Neural cell (in vitro differentiated cells): ENCODE data around the gene EFHB. TPM values are rescaled to one million over a fixed set of nuclear protein-coding genes. Genes with fewer than 3 reads are reported as not detected.

Experiments
- H2AFZ ChIP-seq: fragments of 200-600, 300-800 bp; sonication (generic), shearing (Covaris generic); 2 replicates; pipeline ENCODE4 v1.6.0; 2014; ENCODE audit warnings: low read depth, mild to moderate bottlenecking, antibody characterized with exemption, low read length, moderate library complexity
- H3F3A ChIP-seq: fragments of 200-600 bp; shearing (Covaris generic); 2 replicates; pipeline ENCODE4 v1.6.1; 2016; ENCODE audit warnings: mild to moderate bottlenecking, moderate library complexity, mixed read lengths, antibody characterized with exemption, low read length; ENCODE audit not compliant: insufficient read depth, poor library complexity, severe bottlenecking
- H3K27ac ChIP-seq: fragments of 200-600, 300-800 bp; sonication (generic), shearing (Covaris generic); 2 replicates; pipeline ENCODE4 v1.5.1; 2014; ENCODE audit warnings: mild to moderate bottlenecking, low read length, moderate library complexity
- H3K27me3 ChIP-seq: fragments of 300-800, 200-600 bp; sonication (generic), shearing (Covaris generic); 2 replicates; pipeline ENCODE4 v1.6.0; 2014; ENCODE audit warnings: mild to moderate bottlenecking, low read depth, low read length, moderate library complexity; ENCODE audit not compliant: insufficient read depth
- H3K36me3 ChIP-seq: fragments of 300-800, 200-600 bp; sonication (generic), shearing (Covaris generic); 2 replicates; pipeline ENCODE4 v1.5.1; 2014; ENCODE audit warnings: mild to moderate bottlenecking, antibody characterized with exemption, low read length, moderate library complexity; ENCODE audit not compliant: insufficient read depth
- H3K4me2 ChIP-seq: fragments of 300-800, 200-600 bp; sonication (generic), shearing (Covaris generic); 2 replicates; pipeline ENCODE4 v1.6.0; 2014; ENCODE audit warnings: mild to moderate bottlenecking, low read length
- H3K4me3 ChIP-seq: fragments of 300-800, 200-600 bp; sonication (generic), shearing (Covaris generic); 2 replicates; pipeline ENCODE4 v1.5.1; 2014; ENCODE audit warnings: mild to moderate bottlenecking, low read length, moderate library complexity
- H3K79me2 ChIP-seq: fragments of 200-600 bp; shearing (Covaris generic); replicated peaks from 2 replicates; pipeline ENCODE4 v1.6.0; 2014; ENCODE audit warnings: mild to moderate bottlenecking, low read length, moderate library complexity; ENCODE audit not compliant: insufficient read depth
- H3K9ac ChIP-seq: fragments of 300-800, 200-600 bp; sonication (generic), shearing (Covaris generic); 2 replicates; pipeline ENCODE4 v1.6.1; 2016; ENCODE audit warnings: mild to moderate bottlenecking, low read length, mixed read lengths
- H3K9me2 ChIP-seq: fragments of 200-600 bp; shearing (Covaris generic); 2 replicates; pipeline ENCODE4 v1.6.1; 2016; ENCODE audit warnings: mild to moderate bottlenecking, low read length, mixed read lengths; ENCODE audit not compliant: insufficient read depth
- H3K9me3 ChIP-seq: fragments of 200-600, 300-800 bp; sonication (generic), shearing (Covaris generic); 2 replicates; pipeline ENCODE4 v1.6.1; 2016; ENCODE audit warnings: mild to moderate bottlenecking, mixed run types, low read length, moderate library complexity, mixed read lengths
- H4K20me1 ChIP-seq: fragments of 200-600 bp; shearing (Covaris generic); 2 replicates; pipeline ENCODE4 v1.6.1; 2016; ENCODE audit warnings: mild to moderate bottlenecking, mixed run types; ENCODE audit not compliant: insufficient read depth
- CTCF ChIP-seq: fragments of 450-650 bp; IDR thresholded peaks from 2 replicates; pipeline ENCODE4 v1.5.1; 2014; ENCODE audit warnings: antibody characterized with exemption, mild to moderate bottlenecking, moderate library complexity; ENCODE audit not compliant: poor library complexity, severe bottlenecking
- EP300 ChIP-seq: fragments of 450-650 bp; conservative IDR thresholded peaks from 2 replicates; pipeline ENCODE4 v1.6.1; 2014; ENCODE audit warnings: antibody characterized with exemption, mild to moderate bottlenecking, moderate library complexity; ENCODE audit not compliant: poor library complexity, severe bottlenecking
- EZH2 ChIP-seq: fragments of 200-600, 300-800 bp; shearing (Covaris generic), sonication (generic); IDR thresholded peaks from 2 replicates; pipeline ENCODE4 v1.6.1; 2014; ENCODE audit warnings: antibody characterized with exemption, low read length, borderline replicate concordance, mild to moderate bottlenecking; ENCODE audit not compliant: insufficient read depth, poor library complexity, severe bottlenecking
- MXI1 ChIP-seq: fragments of 450-650 bp; conservative IDR thresholded peaks from 2 replicates; pipeline ENCODE4 v1.6.1; 2014; ENCODE audit warnings: antibody characterized with exemption, mild to moderate bottlenecking; ENCODE audit not compliant: poor library complexity, severe bottlenecking
- POLR2AphosphoS5 ChIP-seq: IDR thresholded peaks from 2 replicates; pipeline ENCODE4 v1.6.1; 2012
- RAD21 ChIP-seq: fragments of 450-650 bp; conservative IDR thresholded peaks from 2 replicates; pipeline ENCODE4 v1.6.1; 2014; ENCODE audit warnings: antibody characterized with exemption, mild to moderate bottlenecking, moderate library complexity
- REST ChIP-seq: IDR thresholded peaks from 2 replicates; pipeline ENCODE4 v1.6.1; 2012; ENCODE audit warnings: borderline replicate concordance
- SMC3 ChIP-seq: fragments of 450-650 bp; conservative IDR thresholded peaks from 2 replicates; pipeline ENCODE4 v1.6.1; 2014; ENCODE audit warnings: antibody characterized with exemption, mild to moderate bottlenecking, moderate library complexity; ENCODE audit not compliant: poor library complexity
- TAF1 ChIP-seq: IDR thresholded peaks from 2 replicates; pipeline ENCODE4 v1.6.1; 2012; ENCODE audit warnings: low read depth
- polyA plus RNA-seq: library from polyadenylated mRNA; depleted of rRNA; stranded (reverse); fragments of >200 nt; gene quantifications from 2 replicates; pipeline ENCODE4 v1.2.3, GENCODE V29; 2014

The EFHB gene
- polyA plus RNA-seq, 1 donor from 2014 or later, result 4.3 TPM

DNA sequence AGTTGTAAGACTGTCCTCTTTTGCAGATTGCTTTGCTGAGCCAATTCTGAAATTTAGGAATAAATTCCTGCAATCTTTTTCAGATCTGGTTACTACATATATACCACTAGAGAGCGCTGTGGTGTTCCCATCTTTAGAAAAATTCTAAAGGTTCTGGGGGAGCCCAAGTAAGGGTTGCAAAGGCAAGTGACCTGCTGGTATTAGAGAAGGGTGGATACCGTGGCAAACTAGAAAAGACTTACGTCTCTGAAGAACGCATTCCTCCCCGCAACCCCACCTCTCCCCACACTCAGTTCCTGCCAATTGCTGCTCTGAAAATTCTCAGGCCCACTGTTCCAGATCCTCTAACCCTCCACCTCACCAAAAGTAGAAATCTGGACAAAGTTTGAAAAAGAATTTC lies 48.5 kb downstream of the EFHB start:
- no peaks in the 10 kb centered on the region for H3K27me3 ChIP-seq
- H3F3A ChIP-seq, result no peaks in the 10 kb centered on the region
- no peak overlapping the region for H2AFZ ChIP-seq
- no peak overlapping the region for H3K27ac ChIP-seq
- H4K20me1 ChIP-seq, result no peaks in the 10 kb centered on the region
- no peaks in the 10 kb centered on the region for H3K36me3 ChIP-seq
- no peaks in the 10 kb centered on the region for H3K79me2 ChIP-seq
- H3K9me3 ChIP-seq, result no peaks in the 10 kb centered on the region
- H3K4me2 ChIP-seq, result no peak overlapping the region
- no peak overlapping the region for H3K4me3 ChIP-seq
- TF ChIP-seq TAF1, result no peak
- no peak for TF ChIP-seq EP300
- no peak for TF ChIP-seq CTCF
- TF ChIP-seq REST, result no peak
- TF ChIP-seq RAD21, result no peak
- TF ChIP-seq EZH2, result no peak
- no peak for TF ChIP-seq SMC3
- no peak for TF ChIP-seq POLR2AphosphoS5
- no peak for TF ChIP-seq MXI1
- H3K9me2 ChIP-seq, result no peaks in the 10 kb centered on the region
- no peak overlapping the region for H3K9ac ChIP-seq

- H3F3A ChIP-seq, result no peaks in the 10 kb centered on the region
- H3K36me3 ChIP-seq, result no peaks in the 10 kb centered on the region
- H3K27me3 ChIP-seq, result no peaks in the 10 kb centered on the region
- TF ChIP-seq POLR2AphosphoS5, result no peak
- TF ChIP-seq MXI1, result no peak
- TF ChIP-seq EZH2, result no peak
- TF ChIP-seq REST, result no peak
- TF ChIP-seq EP300, result no peak
- no peak for TF ChIP-seq TAF1
- TF ChIP-seq CTCF, result no peak
- no peak for TF ChIP-seq SMC3
- H3K9ac ChIP-seq, result no peak overlapping the region
- no peak overlapping the region for H3K4me3 ChIP-seq
- H3K79me2 ChIP-seq, result no peaks in the 10 kb centered on the region
- no peaks in the 10 kb centered on the region for H4K20me1 ChIP-seq
- H3K4me2 ChIP-seq, result no peak overlapping the region
- no peaks in the 10 kb centered on the region for H3K9me3 ChIP-seq
- no peak overlapping the region for H3K27ac ChIP-seq
- H3K9me2 ChIP-seq, result no peaks in the 10 kb centered on the region
- no peak overlapping the region for H2AFZ ChIP-seq
Measured at GRCh38 chr3:19881852-19882251, 52.2 kb downstream of the EFHB start.
